ENCODE data around the gene SEPTIN10. TPM values are rescaled to one million over a fixed set of nuclear protein-coding genes. Genes with fewer than 3 reads are reported as not detected.
"Not testable (repeated sequence)": the region's sequence is repeated elsewhere in the genome, so short reads cannot be mapped to it uniquely, and the experiment has no call there.

Gene SEPTIN10
- total and polyA plus RNA-seq, 2 donors (not counting 1 experiment from before 2014, with no cell fraction given): 90.3 to 99.4 TPM

DNA sequence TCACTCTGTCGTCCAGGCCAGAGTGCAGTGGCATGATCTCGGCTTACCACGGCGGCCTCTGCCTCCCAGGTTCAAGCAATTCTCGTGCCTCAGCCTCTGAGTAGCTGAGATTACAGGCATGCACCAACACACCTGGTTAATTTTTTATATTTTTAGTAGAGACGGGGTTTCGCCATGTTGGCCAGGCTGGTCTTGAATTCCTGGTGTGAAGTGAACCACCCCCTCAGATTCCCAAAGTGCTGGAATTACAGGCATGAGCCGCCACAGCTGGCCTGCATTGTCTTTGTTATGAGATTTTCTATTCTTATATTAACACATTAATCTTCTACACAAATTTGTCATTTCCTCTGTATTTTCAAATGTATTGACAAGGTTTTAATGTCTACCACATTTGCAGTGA, 75.2 kb downstream of the SEPTIN10 start:
- H3K4me1 ChIP-seq (ENCODE audit: control insufficient read depth, extremely low read depth, insufficient read depth, low read length): no peaks in the 10 kb centered on the region
- H3K27ac ChIP-seq (ENCODE audit: insufficient read depth, low read length): no peak overlapping the region
- no peak overlapping the region for H3K4me3 ChIP-seq (replicated peaks in 1 of 4; ENCODE audit: control extremely low read depth in 1 of 4, insufficient read depth in 1 of 4, low read depth in 3 of 4, low read length in 4 of 4)
- no peaks in the 10 kb centered on the region for H4K20me1 ChIP-seq (ENCODE audit: control insufficient read depth, extremely low read depth, insufficient read depth, low read length)
- DNase-seq (ENCODE audit: low read depth in 2 of 2): peak in 1 of 2 donors; percentile 27
- no peak overlapping the region for H2AFZ ChIP-seq (ENCODE audit: low read length)
- TF ChIP-seq, protein P1, sequence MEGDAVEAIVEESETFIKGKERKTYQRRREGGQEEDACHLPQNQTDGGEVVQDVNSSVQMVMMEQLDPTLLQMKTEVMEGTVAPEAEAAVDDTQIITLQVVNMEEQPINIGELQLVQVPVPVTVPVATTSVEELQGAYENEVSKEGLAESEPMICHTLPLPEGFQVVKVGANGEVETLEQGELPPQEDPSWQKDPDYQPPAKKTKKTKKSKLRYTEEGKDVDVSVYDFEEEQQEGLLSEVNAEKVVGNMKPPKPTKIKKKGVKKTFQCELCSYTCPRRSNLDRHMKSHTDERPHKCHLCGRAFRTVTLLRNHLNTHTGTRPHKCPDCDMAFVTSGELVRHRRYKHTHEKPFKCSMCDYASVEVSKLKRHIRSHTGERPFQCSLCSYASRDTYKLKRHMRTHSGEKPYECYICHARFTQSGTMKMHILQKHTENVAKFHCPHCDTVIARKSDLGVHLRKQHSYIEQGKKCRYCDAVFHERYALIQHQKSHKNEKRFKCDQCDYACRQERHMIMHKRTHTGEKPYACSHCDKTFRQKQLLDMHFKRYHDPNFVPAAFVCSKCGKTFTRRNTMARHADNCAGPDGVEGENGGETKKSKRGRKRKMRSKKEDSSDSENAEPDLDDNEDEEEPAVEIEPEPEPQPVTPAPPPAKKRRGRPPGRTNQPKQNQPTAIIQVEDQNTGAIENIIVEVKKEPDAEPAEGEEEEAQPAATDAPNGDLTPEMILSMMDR (conservative IDR thresholded peaks at IDR 0.05 in 1 of 2, IDR thresholded peaks at IDR 0.05 in 1 of 2; ENCODE audit: low read depth in 1 of 2, low read length in 2 of 2): no peak
- TF ChIP-seq EZH2 (IDR thresholded peaks at IDR 0.05; ENCODE audit: low read length, missing control alignments): no peak
- H3K4me2 ChIP-seq (ENCODE audit: extremely low read depth, insufficient read depth, low read length): no peak overlapping the region
- no peaks in the 10 kb centered on the region for H3K79me2 ChIP-seq (ENCODE audit: control insufficient read depth, insufficient read depth, low read length)
- no peaks in the 10 kb centered on the region for H3K27me3 ChIP-seq (ENCODE audit: control insufficient read depth, insufficient read depth, low read length)
- H3K9me3 ChIP-seq (ENCODE audit: control insufficient read depth, insufficient read depth, low read depth, low read length): no peaks in the 10 kb centered on the region
- no peaks in the 10 kb centered on the region for H3K36me3 ChIP-seq (ENCODE audit: control insufficient read depth, insufficient read depth, low read length)
- no peak overlapping the region for H3K9ac ChIP-seq (ENCODE audit: insufficient read depth, low read length)

DNA sequence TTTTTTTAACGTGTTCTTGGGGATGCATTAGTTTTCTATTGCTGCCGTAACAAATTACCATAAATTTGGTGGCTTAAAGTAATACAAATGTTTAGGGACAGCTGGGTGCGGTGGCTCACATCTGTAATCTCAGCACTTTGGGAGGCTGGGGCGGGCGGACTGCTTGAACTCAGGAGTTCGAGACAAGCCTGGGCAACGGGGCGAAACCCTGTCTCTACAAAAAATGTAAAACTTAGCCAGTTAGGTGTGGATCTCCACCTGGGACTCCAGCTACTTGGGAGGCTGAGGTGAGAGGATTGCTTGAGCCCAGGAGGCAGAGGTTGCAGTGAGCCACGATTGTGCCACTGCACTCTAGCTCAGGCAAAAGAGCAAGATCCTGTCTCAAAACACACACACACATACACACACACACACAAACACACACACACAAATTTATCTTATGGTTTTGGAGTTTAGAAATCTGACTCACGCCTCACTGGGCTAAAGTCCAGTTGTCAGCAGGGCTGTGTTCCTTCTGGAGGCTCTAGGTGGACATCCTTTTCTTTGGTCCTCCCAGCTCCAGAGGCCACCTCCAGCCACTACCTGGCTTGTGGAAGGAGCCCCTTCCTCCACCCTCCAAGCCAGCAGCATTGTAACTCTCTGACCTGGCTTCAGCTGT, 76.1 kb downstream of the SEPTIN10 start:
- Histone ChIP-seq H3K27me3 (ENCODE audit: control insufficient read depth, insufficient read depth, low read length) (no peaks in the 10 kb centered on the region), H2AFZ (ENCODE audit: low read length) (no peak overlapping the region), H3K9ac (ENCODE audit: insufficient read depth, low read length) (no peak overlapping the region), H3K79me2 (ENCODE audit: control insufficient read depth, insufficient read depth, low read length) (no peaks in the 10 kb centered on the region), H3K27ac (ENCODE audit: insufficient read depth, low read length) (no peak overlapping the region), H4K20me1 (ENCODE audit: control insufficient read depth, extremely low read depth, insufficient read depth, low read length) (no peaks in the 10 kb centered on the region), H3K36me3 (ENCODE audit: control insufficient read depth, insufficient read depth, low read length) (no peaks in the 10 kb centered on the region), H3K4me1 (ENCODE audit: control insufficient read depth, extremely low read depth, insufficient read depth, low read length) (no peaks in the 10 kb centered on the region), H3K4me2 (ENCODE audit: extremely low read depth, insufficient read depth, low read length) (no peak overlapping the region), H3K9me3 (ENCODE audit: control insufficient read depth, insufficient read depth, low read depth, low read length) (no peaks in the 10 kb centered on the region), H3K4me3 (replicated peaks in 1 of 4; ENCODE audit: control extremely low read depth in 1 of 4, insufficient read depth in 1 of 4, low read depth in 3 of 4, low read length in 4 of 4) (no peak overlapping the region)
- TF ChIP-seq, protein P1 (conservative IDR thresholded peaks at IDR 0.05 in 1 of 2, IDR thresholded peaks at IDR 0.05 in 1 of 2; ENCODE audit: low read depth in 1 of 2, low read length in 2 of 2): no peak
- no peak for TF ChIP-seq EZH2 (IDR thresholded peaks at IDR 0.05; ENCODE audit: low read length, missing control alignments)
- peak; percentile 47 to 59 for DNase-seq (ENCODE audit: low read depth in 2 of 2)

DNA sequence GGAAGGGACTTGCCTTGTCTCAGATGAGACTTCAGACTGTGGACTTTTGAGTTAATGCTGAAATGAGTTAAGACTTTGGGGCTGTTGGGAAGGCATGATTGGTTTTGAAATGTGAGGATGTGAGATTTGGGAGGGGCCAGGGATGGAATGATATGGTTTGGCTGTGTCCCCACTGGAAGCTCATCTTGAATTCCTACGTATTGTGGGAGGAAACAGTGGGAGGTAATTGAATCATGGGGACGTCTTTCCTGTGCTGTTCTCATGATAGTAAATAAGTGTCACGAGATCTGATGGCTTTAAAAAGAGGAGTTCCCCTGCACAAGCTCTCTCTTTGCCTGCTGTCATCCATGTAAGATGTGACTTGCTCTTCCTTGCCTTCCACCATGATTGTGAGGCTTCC, 77.2 kb downstream of the SEPTIN10 start:
- H3K4me1 ChIP-seq (ENCODE audit: control insufficient read depth, extremely low read depth, insufficient read depth, low read length); H2AFZ ChIP-seq (ENCODE audit: low read length); H4K20me1 ChIP-seq (ENCODE audit: control insufficient read depth, extremely low read depth, insufficient read depth, low read length); H3K4me2 ChIP-seq (ENCODE audit: extremely low read depth, insufficient read depth, low read length); H3K36me3 ChIP-seq (ENCODE audit: control insufficient read depth, insufficient read depth, low read length); H3K79me2 ChIP-seq (ENCODE audit: control insufficient read depth, insufficient read depth, low read length); H3K9ac ChIP-seq (ENCODE audit: insufficient read depth, low read length); H3K4me3 ChIP-seq (replicated peaks in 1 of 4; ENCODE audit: control extremely low read depth in 1 of 4, insufficient read depth in 1 of 4, low read depth in 3 of 4, low read length in 4 of 4); H3K9me3 ChIP-seq (ENCODE audit: control insufficient read depth, insufficient read depth, low read depth, low read length); H3K27me3 ChIP-seq (ENCODE audit: control insufficient read depth, insufficient read depth, low read length); H3K27ac ChIP-seq (ENCODE audit: insufficient read depth, low read length): not testable (repeated sequence)
- DNase-seq (ENCODE audit: low read depth in 2 of 2): peak in 1 of 2 donors; percentile 60
